Omental fat pad (tissue), 4 donors: Measurements from ENCODE around the gene NRG2. TPM values are rescaled to one million over a fixed set of nuclear protein-coding genes. Genes with fewer than 3 reads are reported as not detected.

Experiments
- ATAC-seq: fragments of 150-250 bp; one replicate; pipeline ENCODE4 v1.9.1; 2016; ENCODE audit warnings: mild to moderate bottlenecking, moderate library complexity; ENCODE audit not compliant: low FRiP score
- DNase-seq: peaks from one replicate; pipeline ENCODE4 v3.0.0-alpha.2; 2019; ENCODE audit warnings: low spot score
- total RNA-seq, 4 donors: library from RNA; depleted of rRNA; stranded (reverse); fragments of >200 nt; gene quantifications; one replicate each; pipeline ENCODE4 v1.1.0, GENCODE V29; 2016
- TF ChIP-seq, protein P1 (sequence below), 3 donors: fragments of 450-650 bp; IDR thresholded peaks; one replicate each; pipeline ENCODE4 v1.5.1; 2016 to 2017; ENCODE audit warnings: antibody characterized with exemption in 3 of 3, mild to moderate bottlenecking in 3 of 3, moderate library complexity in 2 of 3

Gene NRG2
- total RNA-seq, 4 donors from 2014 or later, result 2.3 to 16.9 (median 5.9) TPM

- DNase-seq (no peak), ATAC-seq (no peak)
- TF ChIP-seq, protein P1, sequence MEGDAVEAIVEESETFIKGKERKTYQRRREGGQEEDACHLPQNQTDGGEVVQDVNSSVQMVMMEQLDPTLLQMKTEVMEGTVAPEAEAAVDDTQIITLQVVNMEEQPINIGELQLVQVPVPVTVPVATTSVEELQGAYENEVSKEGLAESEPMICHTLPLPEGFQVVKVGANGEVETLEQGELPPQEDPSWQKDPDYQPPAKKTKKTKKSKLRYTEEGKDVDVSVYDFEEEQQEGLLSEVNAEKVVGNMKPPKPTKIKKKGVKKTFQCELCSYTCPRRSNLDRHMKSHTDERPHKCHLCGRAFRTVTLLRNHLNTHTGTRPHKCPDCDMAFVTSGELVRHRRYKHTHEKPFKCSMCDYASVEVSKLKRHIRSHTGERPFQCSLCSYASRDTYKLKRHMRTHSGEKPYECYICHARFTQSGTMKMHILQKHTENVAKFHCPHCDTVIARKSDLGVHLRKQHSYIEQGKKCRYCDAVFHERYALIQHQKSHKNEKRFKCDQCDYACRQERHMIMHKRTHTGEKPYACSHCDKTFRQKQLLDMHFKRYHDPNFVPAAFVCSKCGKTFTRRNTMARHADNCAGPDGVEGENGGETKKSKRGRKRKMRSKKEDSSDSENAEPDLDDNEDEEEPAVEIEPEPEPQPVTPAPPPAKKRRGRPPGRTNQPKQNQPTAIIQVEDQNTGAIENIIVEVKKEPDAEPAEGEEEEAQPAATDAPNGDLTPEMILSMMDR (IDR thresholded peaks at IDR 0.05), result no peak
Measured at GRCh38 chr5:139828207-139828895, 214.7 kb downstream of the NRG2 start.

DNA sequence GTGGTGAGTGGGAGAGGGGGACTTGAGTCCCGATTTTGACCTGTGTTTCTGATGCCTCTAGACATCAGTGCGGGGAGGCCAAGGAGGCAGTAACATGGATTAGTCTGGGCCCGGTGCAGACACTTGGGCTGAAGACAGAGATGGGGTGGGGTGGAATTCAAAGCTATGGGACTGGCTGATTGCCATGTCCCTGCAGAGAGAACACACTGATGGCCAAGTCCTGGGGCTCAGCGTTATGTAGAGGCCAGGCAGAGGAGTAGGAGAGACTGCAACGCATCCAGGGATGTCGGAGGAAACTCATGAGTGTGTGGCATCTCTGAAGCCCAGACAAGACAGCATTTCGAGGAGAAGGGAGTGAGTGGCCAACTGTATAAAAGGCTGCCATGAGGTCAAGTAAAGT, 217.4 kb downstream of the NRG2 start:
- no peak for ATAC-seq
- TF ChIP-seq, protein P1 (IDR thresholded peaks at IDR 0.05), result no peak
- no peak for DNase-seq

GRCh38 chr5:139823757-139824355, 219.2 kb downstream of the NRG2 start:
- ATAC-seq, result no peak
- no peak for DNase-seq
- TF ChIP-seq, protein P1 (IDR thresholded peaks at IDR 0.05), result no peak

DNA sequence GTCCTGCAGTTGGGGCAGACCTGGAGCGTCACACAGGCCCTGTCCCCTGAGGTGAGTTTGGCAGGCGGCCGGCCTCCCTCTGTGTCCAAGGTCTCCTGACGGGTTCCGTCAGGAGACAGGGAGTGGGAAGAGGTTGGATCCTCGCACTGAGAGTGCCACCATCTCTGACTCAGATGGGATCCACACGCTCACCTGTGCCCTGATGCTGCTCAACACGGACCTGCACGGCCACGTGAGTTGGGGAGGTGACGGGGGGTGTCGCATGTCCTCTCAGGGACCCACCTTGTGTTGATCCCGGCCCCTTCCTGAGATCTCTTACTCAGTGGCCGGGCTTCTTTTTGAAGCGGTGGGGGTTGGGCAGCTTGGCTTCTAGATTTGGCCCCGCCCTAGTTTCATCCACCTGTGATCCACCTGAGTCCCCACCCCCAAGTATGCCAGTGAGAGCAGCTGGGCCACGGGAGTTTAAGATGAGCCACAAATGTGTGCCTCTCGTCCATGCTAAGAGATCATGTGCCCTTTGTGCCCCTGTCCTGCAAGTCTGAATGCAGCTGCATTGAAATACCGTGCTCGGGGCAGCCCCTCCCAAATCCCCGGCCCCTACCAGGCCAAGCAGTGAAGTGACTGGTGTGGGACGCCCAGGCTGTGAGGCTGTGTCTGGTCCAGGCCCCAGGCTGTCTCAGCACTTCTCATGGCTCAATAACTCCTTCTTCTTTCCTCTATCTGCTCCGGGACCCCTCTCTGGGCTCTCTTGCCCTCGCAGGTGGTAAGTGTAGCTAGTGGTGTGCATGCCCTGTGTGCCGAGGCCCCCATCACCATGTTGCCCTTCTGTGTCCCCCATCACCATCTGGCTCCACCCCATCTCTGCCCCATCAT, 220.3 kb downstream of the NRG2 start:
- no peak for ATAC-seq
- no peak for DNase-seq
- TF ChIP-seq, protein P1 (IDR thresholded peaks at IDR 0.05), result no peak

DNA sequence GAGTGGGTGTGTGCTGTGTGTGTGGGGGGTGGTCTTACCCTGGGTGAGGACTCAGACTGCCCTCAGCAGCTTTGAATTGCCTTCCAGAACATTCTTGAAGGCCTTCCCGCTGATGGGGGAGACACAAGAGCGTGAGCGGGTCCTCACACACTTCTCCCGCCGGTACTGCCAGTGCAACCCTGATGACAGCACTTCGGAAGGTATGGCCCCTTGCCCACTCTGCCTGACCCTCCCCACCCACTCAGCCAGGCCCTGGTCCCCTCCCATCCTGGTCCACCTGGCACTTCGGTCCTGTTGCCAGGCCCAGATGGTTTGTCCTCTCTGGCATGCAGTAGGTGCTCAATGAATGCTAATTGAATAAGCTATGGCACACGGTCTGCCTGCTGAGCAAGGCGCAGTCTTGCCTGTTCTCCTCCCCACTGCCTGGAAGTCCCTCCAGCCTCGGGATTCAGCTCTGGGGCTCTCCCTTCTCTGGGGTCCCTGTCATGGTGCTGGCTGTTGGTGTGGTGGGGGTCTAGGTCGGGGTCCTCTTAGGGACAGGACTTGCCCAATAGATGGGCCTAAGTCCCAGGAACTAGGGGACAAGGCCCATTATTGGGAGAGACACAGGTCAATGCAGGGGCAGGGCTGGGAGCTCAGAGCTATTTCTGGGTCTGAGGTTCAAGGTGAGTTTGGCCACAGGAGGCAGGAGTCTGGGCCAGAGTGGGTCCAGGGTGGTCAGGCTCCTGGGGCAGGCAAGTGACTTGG, 221.1 kb downstream of the NRG2 start:
- no peak for ATAC-seq
- TF ChIP-seq, protein P1 (IDR thresholded peaks at IDR 0.05), result no peak
- no peak for DNase-seq

DNA sequence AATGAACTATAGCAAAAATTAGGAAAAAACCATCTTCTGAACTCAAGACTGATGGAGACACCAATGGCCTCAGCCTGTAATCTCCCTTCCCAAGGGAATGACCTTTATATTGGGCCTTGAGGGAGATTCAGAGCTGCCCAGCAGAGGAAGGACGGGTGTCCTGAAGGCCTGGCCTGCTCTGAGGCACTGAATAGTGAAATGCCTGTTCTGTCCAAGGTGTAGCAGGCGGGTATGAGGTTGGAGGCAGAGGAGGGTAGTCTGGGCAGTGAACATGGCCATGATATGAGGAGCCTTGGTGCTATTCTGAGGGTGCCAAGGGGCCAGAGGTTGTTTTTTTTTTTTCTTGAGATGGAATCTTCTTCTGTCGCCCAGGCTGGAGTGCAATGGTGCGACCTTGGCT, 222.5 kb downstream of the NRG2 start:
- DNase-seq, result no peak
- TF ChIP-seq, protein P1 (IDR thresholded peaks at IDR 0.05), result no peak
- ATAC-seq, result no peak
